GM19238 (cell line): ENCODE data around the gene GATA6.
"Not testable (repeated sequence)": the region's sequence is repeated elsewhere in the genome, so short reads cannot be mapped to it uniquely, and the experiment has no call there.

Experiments
- DNase-seq: peaks from one replicate; pipeline ENCODE4 v3.0.0; 2011; ENCODE audit warnings: low spot score; ENCODE audit not compliant: insufficient read length

The GATA6 gene

GRCh38 chr18:22204214-22204536 is 34.8 kb downstream of the GATA6 start:
- no peak for DNase-seq

GRCh38 chr18:22204996-22205395 is 35.6 kb downstream of the GATA6 start:
- DNase-seq: no peak

- no peak for DNase-seq
These were observed 37.8 kb downstream of the GATA6 start for GRCh38 chr18:22207021-22207758.

GRCh38 chr18:22210311-22210754 is 40.9 kb downstream of the GATA6 start:
- no peak for DNase-seq

GRCh38 chr18:22211657-22212056 is 42.3 kb downstream of the GATA6 start:
- DNase-seq: no peak

GRCh38 chr18:22213333-22213973 is 44.1 kb downstream of the GATA6 start:
- no peak for DNase-seq

GRCh38 chr18:22214731-22215528 is 45.5 kb downstream of the GATA6 start:
- DNase-seq: no peak

- no peak for DNase-seq
These were observed 49.4 kb downstream of the GATA6 start for GRCh38 chr18:22218835-22219234.

- no peak for DNase-seq
These were observed 50.4 kb downstream of the GATA6 start for GRCh38 chr18:22219568-22220355.

- DNase-seq: not testable (repeated sequence)
These were observed 51.2 kb downstream of the GATA6 start for GRCh38 chr18:22220585-22220984.

- no peak for DNase-seq
These were observed 52.0 kb downstream of the GATA6 start for GRCh38 chr18:22221350-22221749.

- no peak for DNase-seq
These were observed 54.0 kb downstream of the GATA6 start for GRCh38 chr18:22223254-22223964.

- no peak for DNase-seq
These were observed 54.6 kb downstream of the GATA6 start for GRCh38 chr18:22223965-22224322.

GRCh38 chr18:22224339-22224738 is 55.0 kb downstream of the GATA6 start:
- no peak for DNase-seq

- DNase-seq: no peak
These were observed 57.4 kb downstream of the GATA6 start for GRCh38 chr18:22226801-22227200.

- no peak for DNase-seq
These were observed 59.6 kb downstream of the GATA6 start for GRCh38 chr18:22228976-22229375.

- DNase-seq: no peak
These were observed 60.2 kb downstream of the GATA6 start for GRCh38 chr18:22229456-22230124.

GRCh38 chr18:22230471-22230945 is 61.1 kb downstream of the GATA6 start:
- DNase-seq: no peak

- no peak for DNase-seq
These were observed 63.9 kb downstream of the GATA6 start for GRCh38 chr18:22233266-22233665.

GRCh38 chr18:22238036-22238435 is 68.6 kb downstream of the GATA6 start:
- DNase-seq: no peak
